Type B pancreatic cell (in vitro differentiated cells): ENCODE results near the gene PLEKHB1. TPM values are rescaled to one million over a fixed set of nuclear protein-coding genes. Genes with fewer than 3 reads are reported as not detected.
A peak's percentile ranks its signal among the peaks of the same experiment; 100 is the strongest.

Source experiments
- DNase-seq: peaks from one replicate; pipeline ENCODE4 v3.0.0; 2021; ENCODE audit warnings: mixed read lengths; ENCODE audit not compliant: unreplicated experiment; ENCODE audit errors: extremely low spot score
- H3K27ac Mint-ChIP-seq: 2 replicates; pipeline ENCODE4 v1.8.0; 2021; ENCODE audit warnings: mild to moderate bottlenecking, mixed read lengths
- H3K27me3 Mint-ChIP-seq: 2 replicates; pipeline ENCODE4 v1.8.0; 2021; ENCODE audit warnings: mixed read lengths
- H3K36me3 Mint-ChIP-seq: 2 replicates; pipeline ENCODE4 v1.8.0; 2021; ENCODE audit warnings: mixed read lengths
- H3K4me1 Mint-ChIP-seq: one replicate; pipeline ENCODE4 v1.8.0; 2021; ENCODE audit warnings: mixed read lengths; ENCODE audit not compliant: unreplicated experiment
- H3K4me3 Mint-ChIP-seq: 2 replicates; pipeline ENCODE4 v1.8.0; 2021; ENCODE audit warnings: mild to moderate bottlenecking, mixed read lengths
- H3K9me3 Mint-ChIP-seq: 2 replicates; pipeline ENCODE4 v1.8.0; 2021; ENCODE audit warnings: mixed read lengths
- CTCF ChIP-seq: fragments of 200-600 bp; sonication (generic); conservative IDR thresholded peaks from 2 replicates; pipeline ENCODE4 v1.5.0; 2021; ENCODE audit warnings: antibody characterized with exemption, mild to moderate bottlenecking
- total RNA-seq: library from RNA; stranded (reverse); gene quantifications from 2 replicates; pipeline ENCODE4 v1.2.1, GENCODE V29; 2021; ENCODE audit warnings: low replicate concordance

Gene PLEKHB1
- total RNA-seq, 1 donor from 2014 or later, result 16.5 TPM

DNA sequence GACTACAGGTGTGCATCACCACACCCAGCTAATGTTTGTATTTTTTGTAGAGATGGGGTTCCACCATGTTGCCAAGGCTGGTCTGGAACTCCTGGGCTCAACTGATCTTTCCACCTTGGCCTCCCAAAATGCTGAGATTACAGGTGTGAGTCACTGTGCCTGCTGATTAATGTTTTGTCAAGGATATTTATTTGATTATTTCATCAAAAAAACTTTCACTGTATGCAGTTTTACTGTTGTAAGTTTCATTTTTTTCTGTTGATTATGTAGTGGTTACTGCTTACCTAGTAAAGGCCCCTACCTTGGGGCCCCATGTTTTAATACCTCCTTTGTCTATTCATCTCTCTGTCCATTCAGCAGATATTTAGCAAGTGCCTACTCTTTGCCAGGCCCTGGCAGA, 31.8 kb upstream of the PLEKHB1 start:
- no peaks in the 10 kb centered on the region for H3K9me3 Mint-ChIP-seq
- no peak for DNase-seq

GRCh38 chr11:73622926-73623593, 23.3 kb upstream of the PLEKHB1 start:
- H3K4me1 Mint-ChIP-seq, result peaks cover 6% of the 10 kb centered on the region
- H3K9me3 Mint-ChIP-seq, result no peaks in the 10 kb centered on the region
- H3K36me3 Mint-ChIP-seq, result no peaks in the 10 kb centered on the region
- no peak for TF ChIP-seq CTCF
- H3K4me3 Mint-ChIP-seq, result no peak overlapping the region
- DNase-seq, result no peak
- no peak overlapping the region for H3K27ac Mint-ChIP-seq
- H3K27me3 Mint-ChIP-seq, result peaks cover 28% of the 10 kb centered on the region

More for the DNA sequence above, 31.8 kb upstream of the PLEKHB1 start:
- TF ChIP-seq CTCF, result no peak
- H3K27ac Mint-ChIP-seq, result no peak overlapping the region
- no peak overlapping the region for H3K4me3 Mint-ChIP-seq
- no peaks in the 10 kb centered on the region for H3K4me1 Mint-ChIP-seq
- H3K27me3 Mint-ChIP-seq, result no peaks in the 10 kb centered on the region
- no peaks in the 10 kb centered on the region for H3K36me3 Mint-ChIP-seq

DNA sequence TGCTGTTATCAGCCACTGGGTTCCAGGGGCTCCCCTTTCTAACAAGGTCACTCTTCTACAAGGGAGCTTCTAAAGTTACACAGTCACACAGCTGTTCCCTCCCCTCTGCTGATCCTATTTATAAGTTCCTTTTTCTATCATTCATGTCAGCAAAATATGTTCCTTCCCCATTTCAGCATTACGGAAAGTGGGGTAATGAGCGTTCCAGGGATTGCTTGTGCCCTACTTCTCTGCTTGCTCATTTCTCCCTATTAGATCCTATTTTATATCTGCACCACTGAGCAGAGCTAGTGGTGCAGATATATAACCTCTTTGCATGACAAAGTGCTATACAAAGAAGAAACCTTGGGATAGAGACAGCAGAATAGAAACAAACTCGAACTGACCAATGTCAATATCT, 22.7 kb upstream of the PLEKHB1 start:
- no peak for DNase-seq
- Mint-ChIP-seq H3K36me3 (no peaks in the 10 kb centered on the region), H3K4me1 (peaks cover 6% of the 10 kb centered on the region), H3K27ac (no peak overlapping the region), H3K9me3 (no peaks in the 10 kb centered on the region), H3K27me3 (peaks cover 28% of the 10 kb centered on the region), H3K4me3 (no peak overlapping the region)
- TF ChIP-seq CTCF, result no peak

GRCh38 chr11:73625696-73626318, 20.6 kb upstream of the PLEKHB1 start:
- no peak overlapping the region for H3K4me3 Mint-ChIP-seq
- no peaks in the 10 kb centered on the region for H3K9me3 Mint-ChIP-seq
- peak; percentile 81 for DNase-seq
- peaks cover 6% of the 10 kb centered on the region for H3K4me1 Mint-ChIP-seq
- no peak overlapping the region for H3K27ac Mint-ChIP-seq
- H3K36me3 Mint-ChIP-seq, result no peaks in the 10 kb centered on the region
- TF ChIP-seq CTCF, result peak; percentile 96
- peaks cover 31% of the 10 kb centered on the region for H3K27me3 Mint-ChIP-seq

DNA sequence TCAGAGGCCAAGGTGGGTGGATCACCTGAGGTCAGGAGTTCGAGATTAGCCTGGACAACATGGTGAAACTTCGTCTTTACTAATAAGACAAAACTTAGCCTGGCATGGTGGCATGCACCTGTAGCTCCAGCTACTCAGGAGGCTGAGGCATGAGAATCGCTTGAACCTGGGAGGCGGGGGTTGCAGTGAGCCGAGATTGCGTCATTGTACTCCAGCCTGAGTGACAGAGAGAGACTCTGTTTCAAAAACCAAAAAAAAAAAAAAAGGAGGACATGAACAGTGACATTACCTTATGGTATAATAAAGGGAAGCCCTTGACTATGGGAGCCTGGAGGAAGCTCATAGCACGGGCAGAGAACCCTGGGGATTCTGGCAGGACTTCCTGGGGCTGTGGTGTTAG, 16.5 kb upstream of the PLEKHB1 start:
- Mint-ChIP-seq H3K27ac (no peak overlapping the region), H3K4me3 (no peak overlapping the region), H3K27me3 (peaks cover 11% of the 10 kb centered on the region), H3K4me1 (no peaks in the 10 kb centered on the region), H3K9me3 (no peaks in the 10 kb centered on the region), H3K36me3 (no peaks in the 10 kb centered on the region)
- DNase-seq, result no peak
- no peak for TF ChIP-seq CTCF
